ENCODE measurements around the gene MAP1B.

The MAP1B gene

DNA sequence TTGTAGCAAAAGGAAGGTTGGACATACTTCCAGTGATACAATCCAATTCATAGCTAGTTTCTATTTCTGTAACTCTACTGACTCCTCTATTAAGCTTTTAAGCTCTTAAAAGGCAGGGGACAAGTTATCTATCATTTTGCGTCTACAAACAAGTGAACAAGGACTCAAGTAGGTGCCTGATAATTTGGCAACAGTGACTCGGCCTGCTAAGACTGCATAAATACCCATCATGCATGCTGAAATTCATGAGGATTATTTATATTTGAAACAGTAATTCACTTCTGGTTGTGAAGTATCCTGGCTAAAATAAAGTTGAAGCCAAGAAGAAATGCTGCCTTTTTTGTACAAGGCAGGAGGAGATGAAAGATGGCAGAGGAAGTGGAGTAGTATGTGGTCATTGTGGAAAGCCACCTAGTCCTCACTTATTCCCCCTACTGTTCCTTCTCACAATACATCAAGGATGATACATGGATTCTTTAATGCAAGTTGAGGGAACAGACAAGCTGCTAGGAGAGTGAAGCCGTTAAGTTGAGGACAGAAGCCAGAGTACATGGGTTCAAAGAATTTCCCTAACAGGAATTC lies 138.8 kb downstream of the MAP1B start:
- DNase-seq (ENCODE audit: low read depth in 2 of 2, low spot score in 1 of 2), result no peak

DNA sequence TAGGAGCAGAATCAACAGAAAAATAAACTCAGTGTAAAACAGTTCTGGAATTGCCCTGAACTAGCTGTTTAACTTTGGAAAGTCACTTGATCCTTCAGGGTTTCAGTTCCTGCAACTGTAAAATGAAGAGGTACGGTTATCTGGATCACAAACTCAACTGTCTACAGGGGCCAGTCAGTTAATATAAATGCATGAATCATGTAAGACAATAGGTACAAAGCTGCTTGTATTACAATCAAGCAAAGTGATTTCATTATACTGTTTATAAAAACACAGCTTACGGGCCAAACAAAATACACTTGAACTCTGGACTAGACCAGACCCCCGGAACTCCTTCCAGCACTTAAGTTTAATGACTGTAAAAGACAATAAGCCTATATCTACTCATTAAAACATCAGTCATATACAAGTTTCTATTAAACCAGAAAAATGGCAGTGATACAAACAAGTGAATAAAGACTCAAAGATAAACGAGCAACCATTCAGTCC lies 139.7 kb downstream of the MAP1B start:
- no peak for DNase-seq (ENCODE audit: low read depth in 2 of 2, low spot score in 1 of 2)

DNA sequence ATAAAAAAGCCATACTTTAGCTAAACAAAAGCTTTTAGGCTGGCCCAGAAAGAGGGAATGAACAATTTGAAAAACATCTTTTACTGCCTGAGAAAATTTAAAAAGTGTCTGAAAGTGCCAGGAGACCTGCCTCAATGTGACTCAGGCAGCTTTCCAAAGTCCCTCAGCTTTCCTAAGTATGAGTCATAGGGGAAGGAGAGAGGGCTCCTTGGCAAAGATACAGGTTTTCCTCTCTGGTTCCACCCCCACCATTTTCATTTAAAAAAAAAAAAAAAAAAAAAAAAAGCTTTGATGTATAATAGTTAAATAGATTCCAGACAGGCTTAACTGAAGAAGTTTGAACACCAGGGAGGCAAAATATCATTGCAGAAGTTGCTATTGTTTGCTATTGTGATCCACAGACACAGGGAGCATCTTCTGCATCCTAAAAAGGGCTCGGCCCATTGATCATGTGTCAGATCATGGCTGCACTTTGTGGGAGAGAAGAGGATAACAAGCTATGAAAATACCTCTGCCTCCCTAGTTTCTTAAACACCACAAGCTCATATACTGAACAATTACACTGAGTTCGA lies 141.2 kb downstream of the MAP1B start:
- no peak for DNase-seq (ENCODE audit: low read depth in 2 of 2, low spot score in 1 of 2)

DNA sequence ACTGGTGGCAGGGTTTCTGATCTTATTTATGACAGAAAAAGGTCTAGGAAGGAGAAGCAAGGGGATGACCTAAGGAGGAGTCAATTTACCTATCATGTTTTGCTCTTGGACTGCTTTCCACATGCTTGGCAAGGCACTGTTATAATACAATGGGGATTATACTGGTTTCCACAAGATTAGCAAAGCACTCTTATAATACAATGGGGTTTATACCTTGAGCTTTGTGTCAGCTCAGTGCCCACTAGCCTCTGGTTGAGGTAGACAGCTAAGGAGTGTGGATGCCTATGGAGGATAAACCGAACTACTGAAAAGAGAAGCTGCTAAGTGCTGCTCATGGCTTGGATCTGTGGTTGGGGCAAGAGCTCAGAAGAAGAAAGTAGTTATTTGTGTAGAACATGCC lies 144.1 kb downstream of the MAP1B start:
- DNase-seq (ENCODE audit: low read depth in 2 of 2, low spot score in 1 of 2), result no peak

DNA sequence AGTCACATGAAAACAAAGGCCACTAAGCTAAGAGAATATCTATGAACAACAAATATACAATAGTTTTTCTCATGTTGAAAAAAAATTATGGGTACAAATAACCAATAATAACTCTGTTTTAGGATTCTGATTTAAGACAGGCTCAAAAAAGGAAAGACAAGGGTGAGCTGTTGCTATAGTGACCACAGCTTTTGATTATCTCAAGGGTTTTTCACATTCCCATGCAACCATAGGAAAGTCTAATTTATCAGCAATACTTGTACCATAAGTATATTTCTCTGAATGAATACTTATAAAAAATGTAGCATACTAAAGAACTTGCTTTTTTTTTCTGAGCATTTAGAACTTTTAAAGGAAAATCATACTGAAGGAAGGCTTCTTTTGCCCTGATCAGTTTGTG lies 144.7 kb downstream of the MAP1B start:
- no peak for DNase-seq (ENCODE audit: low read depth in 2 of 2, low spot score in 1 of 2)

DNA sequence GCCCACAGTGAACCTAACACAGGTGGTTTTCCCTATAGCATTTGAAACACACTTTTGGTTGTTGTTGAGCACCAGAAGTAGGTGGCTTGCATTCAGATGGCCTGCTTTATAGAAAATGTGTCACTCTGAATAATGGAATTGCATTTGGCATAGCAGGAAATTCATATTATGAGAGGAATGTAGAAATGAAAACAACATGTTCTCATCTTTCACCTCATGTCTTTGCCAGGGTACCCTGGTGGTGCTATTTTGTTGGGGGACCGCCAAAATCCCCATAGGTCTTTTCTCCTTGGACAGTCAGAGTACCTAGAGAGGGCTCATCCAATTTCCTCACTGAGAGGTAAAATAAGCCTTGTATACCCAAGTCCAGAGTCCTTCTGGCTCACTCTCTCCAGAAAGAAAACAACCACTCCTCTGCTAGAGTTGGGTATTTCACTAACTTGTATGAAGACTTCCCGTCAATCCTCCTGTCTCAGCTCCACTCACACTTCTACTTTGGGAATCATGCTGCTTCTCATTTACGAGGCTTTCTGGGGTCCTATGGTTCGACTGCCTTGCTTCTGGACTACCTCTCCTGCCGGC lies 145.4 kb downstream of the MAP1B start:
- no peak for DNase-seq (ENCODE audit: low read depth in 2 of 2, low spot score in 1 of 2)

DNA sequence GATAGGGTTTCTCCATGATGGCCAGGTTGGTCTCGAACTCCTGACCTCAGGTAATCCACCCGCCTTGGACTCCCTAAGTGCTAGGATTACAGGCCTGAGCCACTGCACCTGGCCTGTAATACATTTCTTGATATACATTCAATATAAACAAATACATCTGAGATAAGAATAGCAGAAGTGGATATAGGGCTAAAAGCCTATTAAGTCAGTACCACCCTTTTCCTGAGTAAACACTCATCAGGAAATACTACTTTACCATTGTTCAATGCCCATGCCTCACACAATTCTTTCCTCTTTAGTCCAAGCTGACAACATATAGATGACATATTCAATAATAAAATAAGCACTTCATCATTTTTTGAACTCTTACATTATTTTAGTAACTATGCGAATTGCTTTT lies 148.0 kb downstream of the MAP1B start:
- DNase-seq (ENCODE audit: low read depth in 2 of 2, low spot score in 1 of 2), result no peak

DNA sequence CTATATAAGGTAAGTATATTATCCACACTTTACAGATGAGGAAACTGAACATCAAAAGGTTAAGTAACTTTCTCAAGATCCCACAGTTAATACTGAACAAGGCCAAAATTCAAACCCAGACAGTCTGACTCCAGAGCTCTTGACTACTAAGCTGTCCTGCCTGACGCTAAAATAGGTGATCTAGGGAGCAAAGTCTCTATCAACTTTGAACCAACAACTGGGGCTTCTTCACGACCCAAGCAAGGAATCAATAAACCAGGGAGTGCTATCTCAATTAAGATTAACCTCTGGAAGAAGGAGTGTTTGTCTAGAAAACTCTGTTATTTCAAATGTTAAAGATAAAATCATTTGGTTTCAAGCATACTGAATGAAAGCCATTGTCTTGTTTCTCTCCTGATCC lies 148.4 kb downstream of the MAP1B start:
- no peak for DNase-seq (ENCODE audit: low read depth in 2 of 2, low spot score in 1 of 2)

DNA sequence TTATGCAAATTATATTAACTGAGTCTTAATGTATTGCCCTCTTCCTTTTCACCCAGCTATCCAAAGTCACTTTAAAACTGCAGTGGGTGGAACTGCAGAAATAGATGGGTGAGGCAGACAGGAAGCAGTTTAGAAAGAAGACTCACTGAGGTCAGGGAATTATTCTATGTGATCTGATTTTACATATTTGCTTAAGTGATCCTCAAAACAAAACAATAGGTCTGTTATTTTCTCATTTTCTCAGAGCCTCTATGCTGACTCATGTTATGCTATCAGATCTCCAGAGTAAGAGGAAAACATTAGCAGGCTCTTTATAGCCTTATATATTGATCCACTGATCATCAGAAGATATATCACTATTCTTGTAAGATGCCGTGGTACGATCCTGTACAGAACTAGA lies 149.3 kb downstream of the MAP1B start:
- no peak for DNase-seq (ENCODE audit: low read depth in 2 of 2, low spot score in 1 of 2)
